A549 (cell line): ENCODE data around the gene AUTS2. TPM values are rescaled to one million over a fixed set of nuclear protein-coding genes. Genes with fewer than 3 reads are reported as not detected.

ENCODE experiments used
- ATAC-seq, 2 experiments: fragments of 200-7000 bp in 1 of 2; fragments of >200 bp in 1 of 2; cut with Nextera tagmentation in 1 of 2; cut with Tn5 transposase in 1 of 2; 3 replicates each; pipeline versions ENCODE4 v1.8.0 to v1.9.1; 2018 to 2020; ENCODE audit warnings: mild to moderate bottlenecking in 1 of 2, moderate library complexity in 1 of 2
- CTCF ChIA-PET: fragments of 300-600 bp; sonication (Branson Sonifier 250); formaldehyde crosslinking; extraction: SDS; loops from one replicate; lab custom pipeline; 2021; ENCODE audit warnings: antibody characterized with exemption, inconsistent platforms; lab: Yijun Ruan, JAX
- POLR2A ChIA-PET: fragments of 350-600 bp; formaldehyde crosslinking; extraction: SDS; loops from one replicate; lab custom pipeline; 2021; ENCODE audit warnings: antibody characterized with exemption, inconsistent platforms; lab: Yijun Ruan, JAX
- DNase-seq, 2 experiments: peaks; one replicate each; pipeline versions ENCODE4 v3.0.0 to v3.0.0-alpha.2; 2011 to 2016; ENCODE audit warnings: low read depth in 1 of 2, low spot score in 1 of 2
- FAIRE-seq: peaks from 2 replicates; lab custom pipeline; 2011; peaks lifted over from hg19 to GRCh38; lab: Jason Lieb, UNC
- H3K27ac ChIP-seq, 2 experiments: fragments of >200 bp; sonication (Bioruptor Twin); formaldehyde crosslinking; 3 replicates each; pipeline ENCODE4 v1.5.1; 2016 to 2017
- H3K4me1 ChIP-seq: fragments of >200 bp; sonication (Bioruptor Twin); formaldehyde crosslinking; 3 replicates; pipeline ENCODE4 v1.6.1; 2016
- H3K4me2 ChIP-seq: fragments of >200 bp; sonication (Bioruptor Twin); formaldehyde crosslinking; 3 replicates; pipeline ENCODE4 v1.6.1; 2016
- H3K4me3 ChIP-seq: fragments of >200 bp; sonication (Bioruptor Twin); formaldehyde crosslinking; 3 replicates; pipeline ENCODE4 v1.5.1; 2016
- H3K9me3 ChIP-seq: fragments of >200 bp; sonication (Bioruptor Twin); formaldehyde crosslinking; 3 replicates; pipeline ENCODE4 v1.6.1; 2016
- CBX2 ChIP-seq: fragments of 200-600 bp; sonication (generic); IDR thresholded peaks from 2 replicates; pipeline ENCODE4 v1.6.1; 2016; ENCODE audit warnings: low read depth, mild to moderate bottlenecking, borderline replicate concordance
- CEBPB ChIP-seq, 2 experiments: fragments of >200 bp in 1 of 2; sonication (Bioruptor Twin) in 1 of 2; formaldehyde crosslinking in 1 of 2; IDR thresholded peaks; 2 replicates each; pipeline ENCODE4 v1.6.1; 2012 to 2016
- CHD4 ChIP-seq: fragments of 200-600 bp; sonication (generic); IDR thresholded peaks from 2 replicates; pipeline ENCODE4 v1.6.1; 2016; ENCODE audit warnings: antibody characterized with exemption, mild to moderate bottlenecking, borderline replicate concordance
- CTCF ChIP-seq: fragments of >200 bp; sonication (Bioruptor Twin); formaldehyde crosslinking; IDR thresholded peaks from 3 replicates; pipeline ENCODE4 v1.5.1; 2016
- EHF ChIP-seq: fragments of 250-450 bp; sonication (Bioruptor Pico); IDR thresholded peaks from 2 replicates; pipeline ENCODE4 v1.5.0; 2020; ENCODE audit warnings: mild to moderate bottlenecking
- FOXS1 ChIP-seq: fragments of 250-450 bp; sonication (Bioruptor Pico); IDR thresholded peaks from 2 replicates; pipeline ENCODE4 v1.5.0; 2020; ENCODE audit warnings: mild to moderate bottlenecking, moderate library complexity
- GATA3 ChIP-seq: IDR thresholded peaks from 2 replicates; pipeline ENCODE4 v1.6.1; 2012; ENCODE audit warnings: borderline replicate concordance
- HDAC2 ChIP-seq: fragments of 200-600 bp; sonication (generic); IDR thresholded peaks from 2 replicates; pipeline ENCODE4 v1.6.1; 2016
- HMGXB4 ChIP-seq: fragments of 250-450 bp; sonication (Bioruptor Pico); IDR thresholded peaks from 2 replicates; pipeline ENCODE4 v1.5.0; 2021; ENCODE audit warnings: mild to moderate bottlenecking, moderate library complexity, borderline replicate concordance
- HOXB5 ChIP-seq: fragments of 250-450 bp; sonication (Bioruptor Pico); IDR thresholded peaks from 2 replicates; pipeline ENCODE4 v1.5.0; 2020; ENCODE audit warnings: mild to moderate bottlenecking, moderate library complexity
- KDM5A ChIP-seq: fragments of 200-600 bp; sonication (generic); IDR thresholded peaks from 2 replicates; pipeline ENCODE4 v1.6.1; 2016; ENCODE audit warnings: antibody characterized with exemption, mild to moderate bottlenecking
- MAFK ChIP-seq: fragments of 450-650 bp; IDR thresholded peaks from 2 replicates; pipeline ENCODE4 v1.6.1; 2014; ENCODE audit not compliant: partially characterized antibody
- MYC ChIP-seq: IDR thresholded peaks from 2 replicates; pipeline ENCODE4 v1.6.1; 2012; ENCODE audit warnings: mild to moderate bottlenecking, inconsistent platforms, low read length, improper control_type of control experiment, borderline replicate concordance
- POLR2A ChIP-seq: IDR thresholded peaks from 2 replicates; pipeline ENCODE4 v1.6.1; 2012; ENCODE audit warnings: mild to moderate bottlenecking, low read length
- POLR2AphosphoS2 ChIP-seq: conservative IDR thresholded peaks from 2 replicates; pipeline ENCODE4 v1.6.1; 2012; ENCODE audit warnings: low read length, improper control_type of control experiment, inconsistent platforms
- RAD21 ChIP-seq, 2 experiments: fragments of >200 bp in 1 of 2; sonication (Bioruptor Twin) in 1 of 2; formaldehyde crosslinking in 1 of 2; IDR thresholded peaks in 1 of 2; conservative IDR thresholded peaks in 1 of 2; 2 replicates in 1 of 2; 3 replicates in 1 of 2; pipeline ENCODE4 v1.6.1; 2012 to 2018; ENCODE audit warnings: inconsistent platforms in 1 of 2
- RARB ChIP-seq: fragments of 250-450 bp; sonication (Bioruptor Pico); IDR thresholded peaks from 2 replicates; pipeline ENCODE4 v1.8.0; 2021; ENCODE audit warnings: mild to moderate bottlenecking, moderate library complexity
- RNF2 ChIP-seq: fragments of 200-600 bp; sonication (generic); IDR thresholded peaks from 2 replicates; pipeline ENCODE4 v1.6.1; 2016; ENCODE audit warnings: low read depth, mild to moderate bottlenecking, antibody characterized with exemption, moderate library complexity, borderline replicate concordance
- TP53 ChIP-seq: fragments of 250-450 bp; sonication (Bioruptor Pico); IDR thresholded peaks from 2 replicates; pipeline ENCODE4 v1.5.0; 2021; ENCODE audit warnings: mild to moderate bottlenecking, moderate library complexity
- USF2 ChIP-seq: fragments of 450-650 bp; IDR thresholded peaks from 2 replicates; pipeline ENCODE4 v1.6.1; 2014; ENCODE audit warnings: antibody characterized with exemption
- ZFP36 ChIP-seq: fragments of 450-650 bp; IDR thresholded peaks from 2 replicates; pipeline ENCODE4 v1.6.1; 2014; ENCODE audit warnings: borderline replicate concordance; ENCODE audit not compliant: partially characterized antibody
- ZSCAN20 ChIP-seq: fragments of 250-450 bp; sonication (Bioruptor Pico); IDR thresholded peaks from 2 replicates; pipeline ENCODE4 v1.8.0; 2022; ENCODE audit warnings: mild to moderate bottlenecking, moderate library complexity
- WGBS: methylation state at CpG from one replicate; pipeline ENCODE4 v1.1.6; 2017; ENCODE audit errors: missing lambda C conversion rate; 5-methylcytosine and 5-hydroxymethylcytosine counted together
- polyA plus RNA-seq, 4 experiments: library from polyadenylated mRNA; depleted of rRNA in 3 of 4; stranded (reverse); fragments of >200 nt; fragmentation: RNase III in 1 of 4; extraction: RNeasy Plus Mini Kit Qiagen cat#74134 plus additional on column Dnase treatment in 1 of 4; gene quantifications; 2 replicates in 3 of 4; 3 replicates in 1 of 4; pipeline ENCODE4 v1.2.3, GENCODE V29; 2011 to 2017

AUTS2 gene
- polyA plus RNA-seq, 2 of the 4 experiments (the other 2 are of a cell fraction) = 1.6 to 3.6 TPM

- TF ChIP-seq ZFP36 (no peak), RNF2 (no peak), MYC (no peak), CEBPB (IDR thresholded peaks at IDR 0.05) (no peak), CTCF (no peak), CHD4 (no peak), HMGXB4 (no peak)
- WGBS = 68% methylated on average over 4 of the region's 4 CpGs
- Histone ChIP-seq H3K4me1 (no peaks in the 10 kb centered on the region), H3K27ac (no peak overlapping the region), H3K9me3 (no peaks in the 10 kb centered on the region), H3K4me3 (no peak overlapping the region), H3K4me2 (no peak overlapping the region)
- no peak for ATAC-seq
- CTCF ChIA-PET = no interaction called here
- POLR2A ChIA-PET = no interaction called here
- no peak for FAIRE-seq
- DNase-seq = no peak
Measured at GRCh38 chr7:70406950-70407209, 808.6 kb downstream of the AUTS2 start.

GRCh38 chr7:70408477-70408876 is 810.2 kb downstream of the AUTS2 start:
- CTCF ChIA-PET = no interaction called here
- 40% methylated on average over 2 of the region's 2 CpGs for WGBS
- Histone ChIP-seq H3K4me1 (no peaks in the 10 kb centered on the region), H3K9me3 (no peaks in the 10 kb centered on the region), H3K4me2 (no peak overlapping the region), H3K27ac (no peak overlapping the region)
- FAIRE-seq = no peak
- POLR2A ChIA-PET = no interaction called here
- TF ChIP-seq GATA3 (no peak), TP53 (no peak), POLR2A (no peak), RARB (CRISPR knock-in tag) (no peak), FOXS1 (CRISPR knock-in tag) (no peak), POLR2AphosphoS2 (no peak), CBX2 (no peak), ZSCAN20 (CRISPR knock-in tag) (no peak), USF2 (no peak), HOXB5 (CRISPR knock-in tag) (no peak), CEBPB (IDR thresholded peaks at IDR 0.05) (no peak), EHF (CRISPR knock-in tag) (no peak)
- TF ChIP-seq, all 56 proteins: peak for 0
- no peak for ATAC-seq
- no peak overlapping the region for H3K4me3 ChIP-seq
- no peak for DNase-seq

- no peak overlapping the region for H3K4me3 ChIP-seq
- FAIRE-seq = no peak
- no peak for ATAC-seq
- no peaks in the 10 kb centered on the region for H3K9me3 ChIP-seq
- 49% methylated on average over 3 of the region's 3 CpGs for WGBS
- H3K4me2 ChIP-seq = no peak overlapping the region
- ChIA-PET POLR2A (no interaction called here), CTCF (no interaction called here)
- no peaks in the 10 kb centered on the region for H3K4me1 ChIP-seq
- no peak for TF ChIP-seq MAFK
- TF ChIP-seq KDM5A = no peak
- no peak for TF ChIP-seq HDAC2
- no peak for TF ChIP-seq RAD21 (conservative IDR thresholded peaks at IDR 0.05 in 1 of 2, IDR thresholded peaks at IDR 0.05 in 1 of 2)
- DNase-seq = no peak
- H3K27ac ChIP-seq = no peak overlapping the region
Measured at GRCh38 chr7:70408891-70409290, 810.6 kb downstream of the AUTS2 start.
